ENCODE data around the gene PTCD1. TPM values are rescaled to one million over a fixed set of nuclear protein-coding genes. Genes with fewer than 3 reads are reported as not detected.

PTCD1 gene
- total RNA-seq, 1 experiment from 2014 or later: 11.1 TPM

DNA sequence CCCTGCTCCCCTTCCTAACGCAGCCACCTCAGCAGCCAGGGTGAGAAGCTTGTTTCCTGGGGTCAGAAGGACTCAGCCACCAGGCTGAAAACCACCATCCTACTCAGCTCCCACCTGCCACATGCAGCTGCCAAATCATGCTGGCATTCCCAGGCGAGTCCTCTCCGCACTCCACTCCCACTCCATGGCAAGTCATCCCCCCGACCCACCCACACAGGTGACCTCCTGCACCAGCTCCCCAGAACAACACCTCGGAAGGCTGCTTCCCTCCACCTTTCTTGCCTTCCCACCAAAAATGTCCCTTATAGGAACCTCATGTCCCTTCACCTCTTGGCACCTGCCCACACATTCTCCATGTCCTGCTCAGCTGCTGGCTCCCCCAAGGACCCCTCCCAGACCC lies 34.8 kb downstream of the PTCD1 start (continued):
- TF ChIP-seq, protein P1, sequence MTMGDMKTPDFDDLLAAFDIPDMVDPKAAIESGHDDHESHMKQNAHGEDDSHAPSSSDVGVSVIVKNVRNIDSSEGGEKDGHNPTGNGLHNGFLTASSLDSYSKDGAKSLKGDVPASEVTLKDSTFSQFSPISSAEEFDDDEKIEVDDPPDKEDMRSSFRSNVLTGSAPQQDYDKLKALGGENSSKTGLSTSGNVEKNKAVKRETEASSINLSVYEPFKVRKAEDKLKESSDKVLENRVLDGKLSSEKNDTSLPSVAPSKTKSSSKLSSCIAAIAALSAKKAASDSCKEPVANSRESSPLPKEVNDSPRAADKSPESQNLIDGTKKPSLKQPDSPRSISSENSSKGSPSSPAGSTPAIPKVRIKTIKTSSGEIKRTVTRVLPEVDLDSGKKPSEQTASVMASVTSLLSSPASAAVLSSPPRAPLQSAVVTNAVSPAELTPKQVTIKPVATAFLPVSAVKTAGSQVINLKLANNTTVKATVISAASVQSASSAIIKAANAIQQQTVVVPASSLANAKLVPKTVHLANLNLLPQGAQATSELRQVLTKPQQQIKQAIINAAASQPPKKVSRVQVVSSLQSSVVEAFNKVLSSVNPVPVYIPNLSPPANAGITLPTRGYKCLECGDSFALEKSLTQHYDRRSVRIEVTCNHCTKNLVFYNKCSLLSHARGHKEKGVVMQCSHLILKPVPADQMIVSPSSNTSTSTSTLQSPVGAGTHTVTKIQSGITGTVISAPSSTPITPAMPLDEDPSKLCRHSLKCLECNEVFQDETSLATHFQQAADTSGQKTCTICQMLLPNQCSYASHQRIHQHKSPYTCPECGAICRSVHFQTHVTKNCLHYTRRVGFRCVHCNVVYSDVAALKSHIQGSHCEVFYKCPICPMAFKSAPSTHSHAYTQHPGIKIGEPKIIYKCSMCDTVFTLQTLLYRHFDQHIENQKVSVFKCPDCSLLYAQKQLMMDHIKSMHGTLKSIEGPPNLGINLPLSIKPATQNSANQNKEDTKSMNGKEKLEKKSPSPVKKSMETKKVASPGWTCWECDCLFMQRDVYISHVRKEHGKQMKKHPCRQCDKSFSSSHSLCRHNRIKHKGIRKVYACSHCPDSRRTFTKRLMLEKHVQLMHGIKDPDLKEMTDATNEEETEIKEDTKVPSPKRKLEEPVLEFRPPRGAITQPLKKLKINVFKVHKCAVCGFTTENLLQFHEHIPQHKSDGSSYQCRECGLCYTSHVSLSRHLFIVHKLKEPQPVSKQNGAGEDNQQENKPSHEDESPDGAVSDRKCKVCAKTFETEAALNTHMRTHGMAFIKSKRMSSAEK (CRISPR knock-in tag; IDR thresholded peaks at IDR 0.05; ENCODE audit: borderline replicate concordance): no peak
- TF ChIP-seq OVOL2 (CRISPR knock-in tag; IDR thresholded peaks at IDR 0.05; ENCODE audit: borderline replicate concordance) (no peak), NFYB (CRISPR knock-in tag; conservative IDR thresholded peaks at IDR 0.05; ENCODE audit: low read depth) (no peak), CREB1 (CRISPR knock-in tag; IDR thresholded peaks at IDR 0.05) (no peak), SMAD3 (CRISPR knock-in tag; IDR thresholded peaks at IDR 0.05; ENCODE audit: borderline replicate concordance) (no peak)

DNA sequence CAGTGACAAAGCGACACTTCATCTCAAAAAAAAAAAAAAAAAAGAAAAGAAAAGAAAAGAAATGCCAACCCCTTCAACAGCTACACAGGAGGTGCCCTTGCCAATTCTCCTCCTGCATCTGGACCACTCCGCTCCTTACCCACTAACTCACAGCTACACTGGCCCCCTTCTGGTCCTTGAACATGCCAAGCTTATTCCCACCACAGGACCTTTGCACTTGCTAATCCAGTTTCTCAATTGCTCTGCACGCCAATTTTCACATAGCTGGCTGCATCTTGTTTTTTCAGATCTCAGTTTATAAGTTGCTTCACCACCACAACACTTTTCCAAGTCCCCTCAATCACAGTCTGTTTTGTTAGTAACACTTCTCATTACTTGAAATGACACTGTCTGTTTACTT lies 35.7 kb downstream of the PTCD1 start:
- CTCF ChIA-PET: interaction anchor here (0.8 kb wide), 1 partner anchor 43 kb away, joined by 3 read pairs; no protein-coding TSS in a partner anchor
- Mint-ChIP-seq H3K27ac (no peak overlapping the region), H3K4me3 (no peak overlapping the region), H3K9me3 (no peaks in the 10 kb centered on the region), H3K4me1 (peaks cover 13% of the 10 kb centered on the region), H3K36me3 (peaks cover 60% of the 10 kb centered on the region), H3K27me3 (ENCODE audit: low read depth) (no peaks in the 10 kb centered on the region)
- TF ChIP-seq, protein P2, sequence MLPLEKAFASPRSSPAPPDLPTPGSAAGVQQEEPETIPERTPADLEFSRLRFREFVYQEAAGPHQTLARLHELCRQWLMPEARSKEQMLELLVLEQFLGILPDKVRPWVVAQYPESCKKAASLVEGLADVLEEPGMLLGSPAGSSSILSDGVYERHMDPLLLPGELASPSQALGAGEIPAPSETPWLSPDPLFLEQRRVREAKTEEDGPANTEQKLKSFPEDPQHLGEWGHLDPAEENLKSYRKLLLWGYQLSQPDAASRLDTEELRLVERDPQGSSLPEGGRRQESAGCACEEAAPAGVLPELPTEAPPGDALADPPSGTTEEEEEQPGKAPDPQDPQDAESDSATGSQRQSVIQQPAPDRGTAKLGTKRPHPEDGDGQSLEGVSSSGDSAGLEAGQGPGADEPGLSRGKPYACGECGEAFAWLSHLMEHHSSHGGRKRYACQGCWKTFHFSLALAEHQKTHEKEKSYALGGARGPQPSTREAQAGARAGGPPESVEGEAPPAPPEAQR (CRISPR knock-in tag; IDR thresholded peaks at IDR 0.05): no peak
- TF ChIP-seq ZNF396 (CRISPR knock-in tag; IDR thresholded peaks at IDR 0.05; ENCODE audit: borderline replicate concordance) (no peak), PRRX2 (CRISPR knock-in tag; IDR thresholded peaks at IDR 0.05) (no peak), FOXP1 (CRISPR knock-in tag; IDR thresholded peaks at IDR 0.05; ENCODE audit: borderline replicate concordance) (no peak), CREB1 (CRISPR knock-in tag; IDR thresholded peaks at IDR 0.05) (no peak)
- TF ChIP-seq, protein P3, sequence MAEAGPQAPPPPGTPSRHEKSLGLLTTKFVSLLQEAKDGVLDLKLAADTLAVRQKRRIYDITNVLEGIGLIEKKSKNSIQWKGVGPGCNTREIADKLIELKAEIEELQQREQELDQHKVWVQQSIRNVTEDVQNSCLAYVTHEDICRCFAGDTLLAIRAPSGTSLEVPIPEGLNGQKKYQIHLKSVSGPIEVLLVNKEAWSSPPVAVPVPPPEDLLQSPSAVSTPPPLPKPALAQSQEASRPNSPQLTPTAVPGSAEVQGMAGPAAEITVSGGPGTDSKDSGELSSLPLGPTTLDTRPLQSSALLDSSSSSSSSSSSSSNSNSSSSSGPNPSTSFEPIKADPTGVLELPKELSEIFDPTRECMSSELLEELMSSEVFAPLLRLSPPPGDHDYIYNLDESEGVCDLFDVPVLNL (CRISPR knock-in tag; IDR thresholded peaks at IDR 0.05; ENCODE audit: borderline replicate concordance, low read depth): no peak
- TF ChIP-seq, protein P4, sequence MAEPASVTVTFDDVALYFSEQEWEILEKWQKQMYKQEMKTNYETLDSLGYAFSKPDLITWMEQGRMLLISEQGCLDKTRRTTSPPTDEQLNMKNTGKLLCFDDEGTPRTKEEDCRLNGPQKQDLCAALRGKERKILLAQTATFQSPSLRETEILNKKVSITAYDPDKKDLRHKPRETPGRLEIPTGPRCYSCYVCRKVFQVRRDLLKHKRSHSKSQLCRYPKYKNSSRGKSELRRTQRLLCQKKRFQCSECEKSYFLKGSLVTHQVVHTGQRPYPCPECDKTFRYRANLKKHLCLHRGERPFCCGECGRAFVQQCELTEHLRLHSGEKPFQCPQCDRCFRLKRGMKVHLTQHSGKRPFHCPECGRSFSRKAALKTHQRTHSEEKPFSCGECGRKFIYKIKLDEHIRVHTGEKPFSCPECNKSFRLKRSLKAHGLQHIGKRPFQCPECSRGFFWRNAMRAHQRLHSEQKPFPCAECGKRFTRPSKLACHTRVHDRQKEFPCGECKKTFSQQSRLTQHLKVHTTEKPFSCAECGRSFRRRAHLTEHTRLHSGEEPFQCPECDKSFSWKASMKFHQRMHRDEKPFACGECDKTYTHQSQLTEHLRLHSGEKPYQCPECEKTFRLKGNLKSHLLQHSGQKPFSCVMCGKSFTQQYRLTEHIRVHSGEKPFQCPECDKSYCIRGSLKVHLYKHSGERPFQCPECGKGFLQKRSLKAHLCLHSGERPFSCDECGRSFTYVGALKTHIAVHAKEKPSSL (CRISPR knock-in tag; conservative IDR thresholded peaks at IDR 0.05): no peak
- DNase-seq (ENCODE audit: low spot score): no peak
- POLR2A ChIA-PET: no interaction called here
- no peak for ATAC-seq

DNA sequence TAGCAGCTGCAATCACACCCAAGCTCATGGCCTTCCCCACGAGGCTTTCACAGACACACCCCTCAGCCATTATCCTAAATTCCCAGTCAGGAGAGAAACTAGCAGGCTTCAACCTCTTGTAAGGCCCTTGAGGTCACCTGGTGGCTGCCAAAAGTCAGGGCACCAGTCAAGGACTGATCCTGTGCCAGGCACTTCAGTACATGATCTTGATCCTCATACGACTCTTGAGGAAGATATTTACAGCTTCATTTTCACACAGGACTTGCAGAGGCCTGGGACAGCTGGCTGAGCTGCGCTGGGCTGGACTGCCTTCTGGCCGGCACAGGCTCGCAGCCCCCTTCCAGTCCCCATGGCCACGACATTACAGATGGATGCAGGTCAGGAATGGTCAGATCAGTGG lies 39.0 kb downstream of the PTCD1 start:
- Mint-ChIP-seq H3K27me3 (ENCODE audit: low read depth) (no peaks in the 10 kb centered on the region), H3K4me3 (no peak overlapping the region), H3K4me1 (no peaks in the 10 kb centered on the region), H3K27ac (no peak overlapping the region), H3K36me3 (peaks cover 76% of the 10 kb centered on the region), H3K9me3 (no peaks in the 10 kb centered on the region)
- ChIA-PET CTCF (interaction anchor here (1.0 to 2.2 kb wide), 3 partner anchors 10 to 34 kb away, joined by 3 to 5 read pairs (median 3); partner anchors contain the start of genes BUD31 and PDAP1), POLR2A (no interaction called here)
- DNase-seq (ENCODE audit: low spot score) (no peak), ATAC-seq (no peak)
- TF ChIP-seq, protein P5, sequence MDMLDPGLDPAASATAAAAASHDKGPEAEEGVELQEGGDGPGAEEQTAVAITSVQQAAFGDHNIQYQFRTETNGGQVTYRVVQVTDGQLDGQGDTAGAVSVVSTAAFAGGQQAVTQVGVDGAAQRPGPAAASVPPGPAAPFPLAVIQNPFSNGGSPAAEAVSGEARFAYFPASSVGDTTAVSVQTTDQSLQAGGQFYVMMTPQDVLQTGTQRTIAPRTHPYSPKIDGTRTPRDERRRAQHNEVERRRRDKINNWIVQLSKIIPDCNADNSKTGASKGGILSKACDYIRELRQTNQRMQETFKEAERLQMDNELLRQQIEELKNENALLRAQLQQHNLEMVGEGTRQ (CRISPR knock-in tag; IDR thresholded peaks at IDR 0.05): no peak
- TF ChIP-seq, protein P6, sequence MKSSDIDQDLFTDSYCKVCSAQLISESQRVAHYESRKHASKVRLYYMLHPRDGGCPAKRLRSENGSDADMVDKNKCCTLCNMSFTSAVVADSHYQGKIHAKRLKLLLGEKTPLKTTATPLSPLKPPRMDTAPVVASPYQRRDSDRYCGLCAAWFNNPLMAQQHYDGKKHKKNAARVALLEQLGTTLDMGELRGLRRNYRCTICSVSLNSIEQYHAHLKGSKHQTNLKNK (CRISPR knock-in tag; IDR thresholded peaks at IDR 0.05): no peak
- TF ChIP-seq CREM (CRISPR knock-in tag; IDR thresholded peaks at IDR 0.05): no peak
- TF ChIP-seq, protein P2 (CRISPR knock-in tag; IDR thresholded peaks at IDR 0.05): no peak
- TF ChIP-seq ZNF396 (CRISPR knock-in tag; IDR thresholded peaks at IDR 0.05; ENCODE audit: borderline replicate concordance): no peak
- no peak for TF ChIP-seq ZNF423 (CRISPR knock-in tag; IDR thresholded peaks at IDR 0.05)
- TF ChIP-seq, protein P7, sequence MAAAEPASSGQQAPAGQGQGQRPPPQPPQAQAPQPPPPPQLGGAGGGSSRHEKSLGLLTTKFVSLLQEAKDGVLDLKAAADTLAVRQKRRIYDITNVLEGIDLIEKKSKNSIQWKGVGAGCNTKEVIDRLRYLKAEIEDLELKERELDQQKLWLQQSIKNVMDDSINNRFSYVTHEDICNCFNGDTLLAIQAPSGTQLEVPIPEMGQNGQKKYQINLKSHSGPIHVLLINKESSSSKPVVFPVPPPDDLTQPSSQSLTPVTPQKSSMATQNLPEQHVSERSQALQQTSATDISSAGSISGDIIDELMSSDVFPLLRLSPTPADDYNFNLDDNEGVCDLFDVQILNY (CRISPR knock-in tag; IDR thresholded peaks at IDR 0.05): no peak
- TF ChIP-seq ESRRA (CRISPR knock-in tag; IDR thresholded peaks at IDR 0.05; ENCODE audit: borderline replicate concordance): no peak
- TF ChIP-seq, protein P8, sequence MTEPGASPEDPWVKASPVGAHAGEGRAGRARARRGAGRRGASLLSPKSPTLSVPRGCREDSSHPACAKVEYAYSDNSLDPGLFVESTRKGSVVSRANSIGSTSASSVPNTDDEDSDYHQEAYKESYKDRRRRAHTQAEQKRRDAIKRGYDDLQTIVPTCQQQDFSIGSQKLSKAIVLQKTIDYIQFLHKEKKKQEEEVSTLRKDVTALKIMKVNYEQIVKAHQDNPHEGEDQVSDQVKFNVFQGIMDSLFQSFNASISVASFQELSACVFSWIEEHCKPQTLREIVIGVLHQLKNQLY (CRISPR knock-in tag; IDR thresholded peaks at IDR 0.05): no peak
- TF ChIP-seq TEAD1 (CRISPR knock-in tag; IDR thresholded peaks at IDR 0.05): no peak

Data from WTC11 (cell line).